ENCODE data around the gene MYPN.

The MYPN gene

DNA sequence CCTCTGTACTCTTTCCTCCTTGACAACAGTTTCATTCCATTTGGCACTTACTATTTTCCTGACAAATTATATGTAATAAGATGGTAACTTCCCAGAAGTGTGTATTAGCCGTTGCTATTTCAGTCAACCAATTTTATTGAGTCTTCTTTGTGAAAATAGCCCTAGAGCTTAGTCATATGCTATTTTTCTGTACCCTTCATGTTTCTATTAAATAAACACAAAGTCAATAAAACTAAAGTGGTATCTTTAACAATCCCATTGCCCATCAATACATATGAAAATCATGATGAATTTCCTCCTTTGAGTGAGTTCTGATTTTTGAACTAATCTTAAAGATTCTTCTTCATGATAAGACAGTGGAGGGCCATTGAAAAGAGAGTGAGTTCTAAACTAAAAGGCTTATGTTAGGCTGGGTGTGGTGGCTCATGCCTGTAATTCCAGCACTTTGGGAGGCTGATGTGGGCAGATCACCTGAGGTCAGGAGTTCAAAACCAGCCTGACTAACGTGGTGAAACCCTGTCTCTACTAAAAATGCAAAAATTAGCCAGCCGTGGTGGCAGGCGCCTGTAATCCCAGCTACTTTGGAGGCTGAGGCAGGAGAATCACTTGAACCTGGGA, 5.9 kb upstream of the MYPN start:
- Histone ChIP-seq H3K27me3 (no peaks in the 10 kb centered on the region), H3K27ac (no peak overlapping the region), H3K4me1 (ENCODE audit: control insufficient read depth in 1 of 2, insufficient read depth in 1 of 2, low read depth in 1 of 2, low read length in 1 of 2) (no peaks in the 10 kb centered on the region), H3K4me3 (ENCODE audit: low read depth in 1 of 2, low read length in 1 of 2) (no peak overlapping the region), H3K36me3 (no peaks in the 10 kb centered on the region), H3K9me3 (no peaks in the 10 kb centered on the region)
- TF ChIP-seq CTCF (IDR thresholded peaks at IDR 0.05), result no peak

DNA sequence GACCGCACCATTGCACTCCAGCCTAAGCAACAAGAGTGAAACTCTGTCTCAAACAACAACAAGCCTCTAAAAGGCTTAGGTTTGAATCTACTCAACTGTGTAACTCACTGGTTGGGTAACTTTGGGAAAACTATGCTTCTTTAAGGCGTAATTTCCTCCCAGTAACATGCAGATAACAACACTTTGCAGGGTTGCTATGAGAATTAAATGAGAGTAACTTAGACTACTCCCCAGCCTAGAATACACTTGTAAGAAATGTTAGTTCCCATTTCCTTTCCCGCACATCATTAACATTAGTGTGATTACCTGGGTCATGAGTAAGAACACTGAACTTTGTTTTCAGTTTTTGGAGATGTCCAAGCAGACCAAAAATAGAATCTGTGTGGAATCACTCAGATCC, 5.4 kb upstream of the MYPN start:
- Histone ChIP-seq H3K9me3 (no peaks in the 10 kb centered on the region), H3K4me3 (ENCODE audit: low read depth in 1 of 2, low read length in 1 of 2) (no peak overlapping the region), H3K27me3 (no peaks in the 10 kb centered on the region), H3K36me3 (no peaks in the 10 kb centered on the region), H3K4me1 (ENCODE audit: control insufficient read depth in 1 of 2, insufficient read depth in 1 of 2, low read depth in 1 of 2, low read length in 1 of 2) (no peaks in the 10 kb centered on the region), H3K27ac (no peak overlapping the region)
- no peak for TF ChIP-seq CTCF (IDR thresholded peaks at IDR 0.05)

- H3K36me3 ChIP-seq, result no peaks in the 10 kb centered on the region
- peaks cover 3% of the 10 kb centered on the region for H3K27me3 ChIP-seq
- no peak overlapping the region for H3K27ac ChIP-seq
- no peaks in the 10 kb centered on the region for H3K4me1 ChIP-seq (ENCODE audit: control insufficient read depth in 1 of 2, insufficient read depth in 1 of 2, low read depth in 1 of 2, low read length in 1 of 2)
- no peaks in the 10 kb centered on the region for H3K9me3 ChIP-seq
- H3K4me3 ChIP-seq (ENCODE audit: low read depth in 1 of 2, low read length in 1 of 2), result no peak overlapping the region
- TF ChIP-seq CTCF (IDR thresholded peaks at IDR 0.05), result no peak
Measured at GRCh38 chr10:68105820-68106219, 3.5 kb upstream of the MYPN start.

- Histone ChIP-seq H3K36me3 (no peaks in the 10 kb centered on the region), H3K9me3 (no peaks in the 10 kb centered on the region), H3K4me3 (ENCODE audit: low read depth in 1 of 2, low read length in 1 of 2) (no peak overlapping the region), H3K27me3 (peaks cover 3% of the 10 kb centered on the region), H3K4me1 (ENCODE audit: control insufficient read depth in 1 of 2, insufficient read depth in 1 of 2, low read depth in 1 of 2, low read length in 1 of 2) (no peaks in the 10 kb centered on the region), H3K27ac (no peak overlapping the region)
- TF ChIP-seq CTCF (IDR thresholded peaks at IDR 0.05), result no peak
Measured at GRCh38 chr10:68106656-68107055, 2.6 kb upstream of the MYPN start.

DNA sequence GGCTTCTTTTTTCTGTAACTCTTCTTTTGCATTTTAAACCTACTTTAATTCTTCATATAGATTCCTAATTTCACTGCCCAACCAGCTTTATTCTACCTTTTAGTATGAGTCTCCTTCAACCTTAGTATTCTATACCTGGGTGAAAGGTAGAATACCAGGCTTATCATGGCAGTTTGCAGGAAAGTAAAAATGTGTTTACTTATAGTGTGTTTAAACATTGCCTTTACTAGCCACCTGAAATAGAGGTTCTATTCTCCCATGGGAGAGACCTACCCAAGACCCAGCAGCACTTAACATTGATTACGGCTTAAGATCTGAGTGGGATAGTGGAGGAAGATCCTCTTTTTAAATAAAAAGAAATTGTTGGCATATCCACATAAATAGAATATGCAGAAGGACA, 1.6 kb upstream of the MYPN start:
- Histone ChIP-seq H3K27me3 (peaks cover 3% of the 10 kb centered on the region), H3K27ac (no peak overlapping the region), H3K4me1 (ENCODE audit: control insufficient read depth in 1 of 2, insufficient read depth in 1 of 2, low read depth in 1 of 2, low read length in 1 of 2) (no peaks in the 10 kb centered on the region), H3K36me3 (no peaks in the 10 kb centered on the region), H3K9me3 (no peaks in the 10 kb centered on the region), H3K4me3 (ENCODE audit: low read depth in 1 of 2, low read length in 1 of 2) (no peak overlapping the region)
- no peak for TF ChIP-seq CTCF (IDR thresholded peaks at IDR 0.05)

DNA sequence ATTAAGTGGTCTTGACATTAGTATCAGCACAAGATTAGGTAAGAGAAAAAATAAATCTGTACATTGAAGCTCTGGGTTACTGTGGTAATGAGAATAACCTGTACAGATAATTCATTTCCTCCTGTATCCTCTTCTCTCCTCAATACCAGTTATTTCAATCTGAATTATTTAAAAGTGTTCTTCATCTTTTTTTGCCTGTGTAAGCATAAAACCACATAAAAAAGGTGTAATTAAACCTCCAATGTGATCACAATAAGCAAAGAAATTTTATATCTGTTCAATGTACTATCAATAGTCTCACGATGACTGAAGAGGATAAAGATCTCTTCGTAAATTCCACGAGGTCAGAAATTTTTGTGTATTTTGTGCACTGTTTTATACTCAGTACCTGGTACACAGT, 1.2 kb upstream of the MYPN start:
- Histone ChIP-seq H3K36me3 (no peaks in the 10 kb centered on the region), H3K4me3 (ENCODE audit: low read depth in 1 of 2, low read length in 1 of 2) (no peak overlapping the region), H3K27me3 (peaks cover 3% of the 10 kb centered on the region), H3K9me3 (no peaks in the 10 kb centered on the region), H3K4me1 (ENCODE audit: control insufficient read depth in 1 of 2, insufficient read depth in 1 of 2, low read depth in 1 of 2, low read length in 1 of 2) (no peaks in the 10 kb centered on the region), H3K27ac (no peak overlapping the region)
- no peak for TF ChIP-seq CTCF (IDR thresholded peaks at IDR 0.05)
